ENCODE data around the gene DTD2.
"Not testable (repeated sequence)": the region's sequence is repeated elsewhere in the genome, so short reads cannot be mapped to it uniquely, and the experiment has no call there.

DTD2 gene

DNA sequence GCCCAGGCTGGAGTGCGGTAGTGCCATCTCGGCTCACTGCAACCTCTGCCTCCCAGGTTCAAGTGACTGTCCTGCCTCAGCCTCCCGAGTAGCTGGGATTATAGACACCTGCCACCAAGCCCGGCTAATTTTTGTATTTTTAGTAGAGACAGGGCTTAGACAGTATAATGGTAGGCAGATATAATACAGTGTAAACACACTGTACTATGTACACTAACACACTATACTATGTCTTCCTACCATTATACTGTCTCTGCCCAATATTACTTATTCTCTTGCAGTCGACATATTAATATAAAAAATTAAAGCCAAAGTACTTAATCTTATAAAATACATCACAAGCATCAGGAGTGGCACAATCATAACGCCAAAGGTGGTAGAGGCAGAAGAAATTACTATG lies 15.0 kb downstream of the DTD2 start:
- DNase-seq (ENCODE audit: low read depth, low spot score), result no peak

- no peak for DNase-seq (ENCODE audit: low read depth, low spot score)
Measured at GRCh38 chr14:31441273-31442111, 15.8 kb downstream of the DTD2 start.

GRCh38 chr14:31440280-31440679 lies 17.0 kb downstream of the DTD2 start:
- DNase-seq (ENCODE audit: low read depth, low spot score), result no peak

GRCh38 chr14:31439561-31439960 lies 17.7 kb downstream of the DTD2 start:
- DNase-seq (ENCODE audit: low read depth, low spot score), result no peak

DNA sequence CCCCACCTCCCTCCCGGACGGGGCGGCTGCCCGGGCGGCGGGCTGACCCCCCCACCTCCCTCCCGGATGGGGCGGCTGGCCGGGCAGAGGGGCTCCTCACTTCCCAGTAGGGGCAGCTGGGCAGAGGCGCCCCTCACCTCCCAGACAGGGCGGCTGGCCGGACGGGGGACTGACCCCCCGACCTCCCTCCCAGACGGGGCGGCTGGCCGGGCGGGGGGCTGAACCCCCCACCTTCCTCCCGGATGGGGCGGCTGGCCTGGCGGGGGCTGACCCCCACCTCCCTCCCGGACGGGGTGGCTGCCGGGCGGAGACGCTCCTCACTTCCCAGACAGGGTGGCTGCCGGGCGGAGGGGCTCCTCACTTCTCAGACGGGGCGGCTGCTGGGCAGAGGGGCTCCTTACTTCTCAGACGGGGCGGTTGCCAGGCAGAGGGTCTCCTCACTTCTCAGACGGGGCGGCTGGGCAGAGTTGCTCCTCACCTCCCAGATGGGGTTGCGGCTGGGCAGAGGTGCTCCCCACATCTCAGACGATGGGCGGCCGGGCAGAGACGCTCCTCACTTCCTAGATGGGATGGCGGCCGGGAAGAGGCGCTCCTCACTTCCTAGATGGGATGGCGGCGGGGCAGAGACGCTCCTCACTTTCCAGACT lies 20.1 kb downstream of the DTD2 start:
- not testable (repeated sequence) for DNase-seq (ENCODE audit: low read depth, low spot score)

DNA sequence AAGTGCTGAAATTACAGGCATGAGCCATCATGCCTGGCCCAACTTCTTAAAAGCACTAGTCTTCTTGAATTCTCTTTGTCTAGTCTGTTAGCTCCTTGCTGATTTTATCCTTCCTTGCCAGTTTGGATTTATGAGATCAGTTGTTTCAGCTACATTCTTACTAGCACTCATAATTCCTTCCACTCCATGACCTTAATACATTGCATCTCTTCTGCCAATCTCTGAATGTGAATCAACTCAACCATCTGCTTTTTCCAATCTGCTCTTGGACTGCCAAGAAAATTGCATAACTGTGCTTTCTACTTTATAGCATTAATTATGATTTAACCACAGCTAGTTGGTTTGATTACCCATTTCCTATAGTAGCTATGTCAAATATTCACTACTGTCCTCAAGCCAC lies 22.0 kb downstream of the DTD2 start:
- DNase-seq (ENCODE audit: low read depth, low spot score), result no peak

GRCh38 chr14:31430634-31431264 lies 26.6 kb downstream of the DTD2 start:
- DNase-seq (ENCODE audit: low read depth, low spot score), result no peak

GRCh38 chr14:31429791-31430190 lies 27.5 kb downstream of the DTD2 start:
- DNase-seq (ENCODE audit: low read depth, low spot score), result no peak

- DNase-seq (ENCODE audit: low read depth, low spot score), result no peak
Measured at GRCh38 chr14:31428011-31428410, 29.3 kb downstream of the DTD2 start.

GRCh38 chr14:31426663-31427062 lies 30.6 kb downstream of the DTD2 start:
- DNase-seq (ENCODE audit: low read depth, low spot score), result no peak

DNA sequence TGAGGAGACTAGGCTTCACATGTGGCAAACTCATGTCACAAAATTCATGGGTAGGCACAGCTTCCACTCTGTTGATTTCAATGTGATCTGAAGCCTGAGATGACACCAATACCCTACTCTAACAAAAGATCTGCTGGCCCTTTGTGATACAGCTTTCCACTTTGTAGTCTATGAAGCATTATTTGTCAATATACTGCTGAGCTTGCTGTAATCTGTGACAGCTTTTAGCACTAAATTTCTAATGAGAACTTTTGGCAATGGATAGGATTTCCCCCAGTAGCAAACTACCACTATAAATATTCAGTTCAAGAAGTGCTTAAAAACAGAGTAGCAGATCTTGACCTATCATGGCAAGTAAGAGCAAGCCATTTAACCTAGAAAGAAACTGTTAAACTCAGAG lies 31.4 kb downstream of the DTD2 start:
- DNase-seq (ENCODE audit: low read depth, low spot score), result no peak

DNA sequence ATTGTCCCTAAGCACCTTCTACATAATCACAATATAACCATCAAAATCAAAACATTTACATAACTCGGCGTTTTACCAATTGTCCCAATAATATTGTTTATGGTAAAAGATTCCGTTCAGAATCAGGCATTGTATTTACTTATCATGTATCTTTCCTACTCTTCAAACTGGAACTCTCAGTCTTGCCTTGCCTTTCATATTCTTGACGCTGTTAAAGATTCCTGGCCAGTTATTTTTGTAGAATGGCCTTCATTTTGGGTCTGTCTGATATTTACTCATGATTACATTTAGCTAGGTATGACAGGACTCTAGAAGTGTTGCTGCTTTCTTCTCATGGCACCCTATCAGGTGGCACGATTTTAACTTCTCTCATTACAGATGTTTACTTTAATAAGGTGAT lies 36.1 kb downstream of the DTD2 start:
- no peak for DNase-seq (ENCODE audit: low read depth, low spot score)

DNA sequence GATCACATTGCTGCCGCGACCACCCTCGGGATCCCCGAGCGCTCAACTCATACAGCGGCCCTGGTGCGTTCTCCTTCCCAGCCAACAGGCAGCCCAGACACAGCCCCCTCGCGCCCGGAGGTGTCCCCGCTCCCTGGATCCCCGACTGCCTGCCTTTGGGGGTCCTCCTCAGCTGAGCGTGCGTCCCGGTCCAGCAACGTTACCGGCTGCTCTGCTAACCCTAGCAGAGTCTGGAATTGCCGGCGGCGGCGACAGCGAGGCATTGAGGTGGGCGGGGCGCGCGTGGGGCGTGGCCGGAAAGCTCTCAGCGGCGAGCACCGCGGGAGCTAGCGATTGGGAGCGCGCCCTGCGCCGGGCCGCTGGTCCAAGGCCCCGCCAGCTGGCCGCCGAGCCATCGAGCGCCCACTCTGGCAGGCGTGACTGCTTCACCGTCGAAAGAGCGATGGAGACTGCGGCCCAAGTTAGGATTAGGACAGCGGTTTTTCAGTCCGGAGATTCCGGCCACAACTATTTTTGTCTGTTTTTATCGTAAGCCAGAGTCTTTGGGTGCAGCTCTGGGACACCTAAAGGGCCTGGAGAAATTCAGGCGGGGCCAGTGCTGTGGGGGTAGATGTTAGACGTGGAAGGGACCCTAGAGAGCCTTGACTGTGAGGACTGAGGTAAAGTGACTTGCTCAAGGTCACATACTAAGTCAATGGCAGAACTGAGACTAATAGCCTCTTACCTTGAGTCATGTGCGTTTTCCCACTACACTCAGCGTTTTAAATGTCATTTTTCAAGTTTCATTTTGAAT lies 36.8 kb downstream of the DTD2 start, which contains the start of gene HEATR5A:
Gene HEATR5A, minus strand, starts transcription at position 232 of the 793 bp plus-strand sequence. CDS start 17,575 bp downstream, outside the sequence.
- DNase-seq (ENCODE audit: low read depth, low spot score), result peak; percentile 79

GRCh38 chr14:31419967-31420318 lies 37.4 kb downstream of the DTD2 start:
- DNase-seq (ENCODE audit: low read depth, low spot score), result no peak

- no peak for DNase-seq (ENCODE audit: low read depth, low spot score)
Measured at GRCh38 chr14:31419179-31419966, 37.9 kb downstream of the DTD2 start.

- no peak for DNase-seq (ENCODE audit: low read depth, low spot score)
Measured at GRCh38 chr14:31418440-31418839, 38.9 kb downstream of the DTD2 start.

DNA sequence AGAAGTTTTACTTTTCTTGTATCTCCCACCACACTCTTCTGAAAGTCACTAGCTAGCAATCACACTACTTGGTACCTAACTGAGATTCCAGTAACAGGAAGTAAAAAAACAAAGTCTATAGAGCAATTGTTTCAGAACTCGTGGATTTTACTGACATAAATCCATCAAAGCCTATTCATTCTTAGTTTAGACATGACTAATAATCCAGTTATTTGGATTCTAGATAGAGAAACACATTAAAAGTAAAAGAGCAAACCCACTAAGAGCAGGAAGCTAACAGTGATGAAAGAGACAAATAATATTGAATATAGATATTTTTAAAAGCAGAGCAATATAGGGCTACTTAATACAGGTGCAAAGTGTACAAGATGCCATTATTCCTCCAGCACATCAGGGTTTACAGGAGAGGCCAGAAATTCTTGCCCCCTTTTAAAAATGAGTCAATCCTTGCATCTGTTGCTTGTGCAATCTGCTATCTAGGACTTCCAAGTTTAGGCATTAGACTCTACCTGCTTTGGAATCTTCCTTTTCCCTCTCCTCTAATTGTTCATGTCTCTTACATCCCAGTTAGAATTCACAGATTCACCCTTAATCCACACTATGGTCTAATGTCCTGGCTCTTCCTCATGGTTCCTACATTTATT lies 43.0 kb downstream of the DTD2 start:
- DNase-seq (ENCODE audit: low read depth, low spot score), result no peak

GRCh38 chr14:31411218-31411727 lies 46.0 kb downstream of the DTD2 start:
- no peak for DNase-seq (ENCODE audit: low read depth, low spot score)

DNA sequence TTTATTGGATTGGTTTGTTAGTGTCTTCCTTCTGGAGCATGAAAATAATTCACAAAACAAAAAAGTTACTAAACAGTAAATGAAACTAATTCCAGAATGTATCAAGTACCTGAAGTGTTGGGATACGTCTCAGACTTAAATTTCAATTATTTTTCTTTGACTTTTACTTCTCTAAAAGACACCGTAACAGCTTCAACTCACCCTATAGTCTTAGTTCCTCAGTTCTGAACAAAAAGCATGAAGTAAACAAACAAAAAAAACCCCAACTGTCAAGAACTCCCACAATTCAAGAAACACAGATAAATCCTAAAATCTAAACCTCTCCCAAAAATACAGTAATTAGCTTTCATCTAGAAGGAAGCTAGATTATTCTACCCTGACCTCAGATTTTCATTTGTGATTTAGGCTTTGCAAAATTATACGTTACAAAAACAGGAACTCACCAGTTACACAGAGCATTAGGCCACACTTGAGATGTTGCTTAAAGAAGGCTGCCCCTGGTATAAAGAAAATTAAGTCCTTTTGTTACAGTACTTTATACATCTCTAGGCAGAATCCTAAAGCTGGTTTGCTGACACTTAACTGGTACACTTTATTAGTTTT lies 47.2 kb downstream of the DTD2 start:
- DNase-seq (ENCODE audit: low read depth, low spot score), result no peak

DNA sequence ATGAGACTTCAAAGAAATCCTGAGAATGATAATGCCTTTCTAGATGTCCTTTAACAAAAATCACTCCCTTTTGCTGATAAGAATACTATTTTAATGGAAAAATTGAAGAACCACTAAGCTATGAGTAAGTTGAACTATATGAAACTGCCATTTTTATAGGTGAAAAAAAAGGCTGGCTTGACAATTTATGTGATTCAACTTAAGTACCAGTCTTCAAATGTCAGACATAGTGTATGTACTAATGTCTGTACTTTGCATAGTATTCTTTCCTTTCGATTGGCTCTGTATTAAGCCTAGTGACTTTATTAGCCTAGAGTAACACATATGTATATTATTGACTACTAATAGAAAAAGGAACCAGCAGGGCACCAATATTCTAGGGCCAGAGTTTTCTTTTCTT lies 48.9 kb downstream of the DTD2 start:
- no peak for DNase-seq (ENCODE audit: low read depth, low spot score)
